PC-9 (cell line): ENCODE data around the gene MYH6. TPM values are rescaled to one million over a fixed set of nuclear protein-coding genes. Genes with fewer than 3 reads are reported as not detected.
"Not testable (repeated sequence)": the region's sequence is repeated elsewhere in the genome, so short reads cannot be mapped to it uniquely, and the experiment has no call there.

Experiments
- BruUV-seq: library from RNA; stranded (reverse); fragments of 400-500 nt; replicated peaks from 2 replicates; lab custom pipeline; 2021; lab: Mats Ljungman, UMichigan
- CTCF ChIA-PET: fragments of 300-600 bp; sonication (Branson Sonifier 250); formaldehyde crosslinking; loops from one replicate; lab custom pipeline; 2022; ENCODE audit warnings: antibody characterized with exemption; lab: Charles Lee
- POLR2A ChIA-PET: fragments of 300-600 bp; sonication (Branson Sonifier 250); formaldehyde crosslinking; loops from one replicate; lab custom pipeline; 2022; ENCODE audit warnings: antibody characterized with exemption; ENCODE audit not compliant: unreplicated experiment; lab: Charles Lee
- DNase-seq, 2 experiments: peaks; one replicate each; pipeline versions ENCODE4 v3.0.0 to v3.0.0-alpha.2; 2015 to 2022; ENCODE audit warnings: mixed read lengths in 1 of 2
- H2AFZ ChIP-seq: fragments of 200-600 bp; sonication (generic); 2 replicates; pipeline ENCODE4 v1.8.1; 2017; ENCODE audit warnings: antibody characterized with exemption
- H3F3A ChIP-seq: fragments of 200-600 bp; sonication (generic); 2 replicates; pipeline ENCODE4 v1.8.1; 2017; ENCODE audit warnings: antibody characterized with exemption, mild to moderate bottlenecking, low read depth; ENCODE audit not compliant: insufficient read depth
- H3K27ac ChIP-seq: fragments of 200-600 bp; sonication (generic); 2 replicates; pipeline ENCODE4 v1.6.1; 2016; ENCODE audit warnings: mixed run types
- H3K27me3 ChIP-seq: fragments of 200-600 bp; sonication (generic); 2 replicates; pipeline ENCODE4 v1.6.1; 2016; ENCODE audit warnings: low read depth, mixed run types; ENCODE audit not compliant: insufficient read depth
- H3K36me3 ChIP-seq: fragments of 200-600 bp; sonication (generic); 2 replicates; pipeline ENCODE4 v1.6.1; 2016; ENCODE audit warnings: low read depth, mixed run types
- H3K4me1 ChIP-seq: fragments of 200-600 bp; sonication (generic); replicated peaks from 2 replicates; pipeline ENCODE4 v1.6.1; 2016; ENCODE audit warnings: mixed run types; ENCODE audit not compliant: insufficient read depth
- H3K4me2 ChIP-seq: fragments of 200-600 bp; sonication (generic); 2 replicates; pipeline ENCODE4 v1.6.1; 2017; ENCODE audit warnings: mixed run types
- H3K4me3 ChIP-seq: fragments of 200-600 bp; sonication (generic); 2 replicates; pipeline ENCODE4 v1.6.1; 2016; ENCODE audit warnings: mixed run types
- H3K79me2 ChIP-seq: fragments of 200-600 bp; sonication (generic); 2 replicates; pipeline ENCODE4 v1.6.1; 2017; ENCODE audit warnings: low read depth, mixed run types
- H3K9me2 ChIP-seq: fragments of 200-600 bp; sonication (generic); 2 replicates; pipeline ENCODE4 v1.8.1; 2017; ENCODE audit warnings: mild to moderate bottlenecking; ENCODE audit not compliant: insufficient read depth
- H3K9me3 ChIP-seq: fragments of 200-600 bp; sonication (generic); 2 replicates; pipeline ENCODE4 v1.8.1; 2016; ENCODE audit warnings: low read depth; ENCODE audit not compliant: insufficient read depth
- H4K20me1 ChIP-seq: fragments of 200-600 bp; sonication (generic); 2 replicates; pipeline ENCODE4 v1.8.1; 2017; ENCODE audit not compliant: insufficient read depth
- EZH2 ChIP-seq: fragments of 200-600 bp; sonication (generic); IDR thresholded peaks from 2 replicates; pipeline ENCODE4 v1.8.0; 2017; ENCODE audit warnings: antibody characterized with exemption, low read depth
- intact Hi-C: fragments of 100-400 bp; cut with micrococcal nuclease; formaldehyde crosslinking; loops from one replicate; pipeline ENCODE4 v1.10.0; 2022; ENCODE audit not compliant: unreplicated experiment
- total RNA-seq: library from RNA; stranded (reverse); gene quantifications from 2 replicates; pipeline ENCODE4 v1.2.3, GENCODE V29; 2021
- TF ChIP-seq, protein P1 (sequence below): fragments of 200-600 bp; sonication (generic); conservative IDR thresholded peaks from 2 replicates; pipeline ENCODE4 v1.6.1; 2017; ENCODE audit warnings: mixed run types, antibody characterized with exemption, mild to moderate bottlenecking, moderate library complexity

The MYH6 gene
- total RNA-seq, 1 experiment from 2014 or later: not detected

DNA sequence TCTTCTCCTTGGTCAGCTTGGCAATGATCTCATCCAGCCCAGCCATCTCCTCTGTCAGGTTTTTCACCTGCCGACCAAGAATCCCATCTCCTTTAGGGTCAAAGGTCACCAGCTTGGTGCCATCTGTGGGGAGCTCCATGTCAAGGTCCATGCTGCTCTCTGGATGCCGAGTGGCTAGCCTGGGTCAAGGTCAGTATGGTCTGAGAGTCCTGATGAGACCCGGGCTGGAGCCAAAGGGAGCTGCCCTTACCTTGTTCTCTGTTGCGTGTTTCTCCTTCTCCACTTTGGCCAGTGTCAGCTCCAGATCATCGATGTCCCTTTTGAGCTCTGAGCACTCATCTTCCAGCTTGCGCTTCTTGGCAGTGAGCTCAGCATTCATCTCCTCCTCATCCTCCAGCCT is 15.6 kb upstream of the MYH6 start:
- Histone ChIP-seq H3K27me3 (peaks cover 67% of the 10 kb centered on the region), H3K36me3 (no peaks in the 10 kb centered on the region), H3K79me2 (no peaks in the 10 kb centered on the region), H3K4me1 (no peaks in the 10 kb centered on the region), H3K4me2 (no peak overlapping the region), H3F3A (no peaks in the 10 kb centered on the region), H3K9me2 (no peaks in the 10 kb centered on the region), H3K4me3 (no peak overlapping the region), H4K20me1 (no peaks in the 10 kb centered on the region), H3K9me3 (no peaks in the 10 kb centered on the region), H2AFZ (no peak overlapping the region), H3K27ac (no peak overlapping the region)
- POLR2A ChIA-PET: no interaction called here
- DNase-seq: no peak
- intact Hi-C loops: no loop called here
- BruUV-seq: no TSS peak
- TF ChIP-seq, protein P1, sequence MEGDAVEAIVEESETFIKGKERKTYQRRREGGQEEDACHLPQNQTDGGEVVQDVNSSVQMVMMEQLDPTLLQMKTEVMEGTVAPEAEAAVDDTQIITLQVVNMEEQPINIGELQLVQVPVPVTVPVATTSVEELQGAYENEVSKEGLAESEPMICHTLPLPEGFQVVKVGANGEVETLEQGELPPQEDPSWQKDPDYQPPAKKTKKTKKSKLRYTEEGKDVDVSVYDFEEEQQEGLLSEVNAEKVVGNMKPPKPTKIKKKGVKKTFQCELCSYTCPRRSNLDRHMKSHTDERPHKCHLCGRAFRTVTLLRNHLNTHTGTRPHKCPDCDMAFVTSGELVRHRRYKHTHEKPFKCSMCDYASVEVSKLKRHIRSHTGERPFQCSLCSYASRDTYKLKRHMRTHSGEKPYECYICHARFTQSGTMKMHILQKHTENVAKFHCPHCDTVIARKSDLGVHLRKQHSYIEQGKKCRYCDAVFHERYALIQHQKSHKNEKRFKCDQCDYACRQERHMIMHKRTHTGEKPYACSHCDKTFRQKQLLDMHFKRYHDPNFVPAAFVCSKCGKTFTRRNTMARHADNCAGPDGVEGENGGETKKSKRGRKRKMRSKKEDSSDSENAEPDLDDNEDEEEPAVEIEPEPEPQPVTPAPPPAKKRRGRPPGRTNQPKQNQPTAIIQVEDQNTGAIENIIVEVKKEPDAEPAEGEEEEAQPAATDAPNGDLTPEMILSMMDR: no peak
- TF ChIP-seq EZH2: no peak
- CTCF ChIA-PET: no interaction called here

DNA sequence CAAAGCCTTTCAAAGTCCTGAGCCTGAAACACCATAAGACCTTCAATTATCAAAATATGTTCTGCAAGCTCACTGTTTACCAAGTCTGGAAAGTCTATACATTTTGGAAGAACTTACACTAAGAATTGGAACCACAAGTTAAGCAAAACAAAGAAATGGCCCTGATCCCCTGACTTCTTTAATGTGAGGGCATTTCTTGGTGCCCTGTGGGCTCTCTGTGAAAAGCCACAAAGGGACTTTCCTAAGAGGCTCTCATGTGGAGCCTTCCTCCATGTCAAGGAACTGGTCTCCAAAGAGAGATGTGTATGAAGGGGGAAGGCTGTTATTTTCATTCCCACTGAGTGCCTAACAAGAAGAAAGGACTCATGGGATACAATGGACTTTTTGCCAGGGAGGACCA is 13.5 kb upstream of the MYH6 start:
- Histone ChIP-seq H3K4me2 (no peak overlapping the region), H3F3A (no peaks in the 10 kb centered on the region), H3K27me3 (peaks cover 71% of the 10 kb centered on the region), H3K9me2 (no peaks in the 10 kb centered on the region), H3K36me3 (no peaks in the 10 kb centered on the region), H2AFZ (no peak overlapping the region), H4K20me1 (no peaks in the 10 kb centered on the region), H3K9me3 (no peaks in the 10 kb centered on the region), H3K4me1 (no peaks in the 10 kb centered on the region), H3K27ac (no peak overlapping the region), H3K4me3 (no peak overlapping the region), H3K79me2 (no peaks in the 10 kb centered on the region)
- intact Hi-C loops: no loop called here
- no peak for DNase-seq
- TF ChIP-seq EZH2: no peak
- TF ChIP-seq, protein P1: no peak
- BruUV-seq: no TSS peak
- ChIA-PET CTCF (no interaction called here), POLR2A (no interaction called here)

GRCh38 chr14:23419646-23420045 is 11.6 kb upstream of the MYH6 start:
- not testable (repeated sequence) for BruUV-seq, H4K20me1 ChIP-seq

DNA sequence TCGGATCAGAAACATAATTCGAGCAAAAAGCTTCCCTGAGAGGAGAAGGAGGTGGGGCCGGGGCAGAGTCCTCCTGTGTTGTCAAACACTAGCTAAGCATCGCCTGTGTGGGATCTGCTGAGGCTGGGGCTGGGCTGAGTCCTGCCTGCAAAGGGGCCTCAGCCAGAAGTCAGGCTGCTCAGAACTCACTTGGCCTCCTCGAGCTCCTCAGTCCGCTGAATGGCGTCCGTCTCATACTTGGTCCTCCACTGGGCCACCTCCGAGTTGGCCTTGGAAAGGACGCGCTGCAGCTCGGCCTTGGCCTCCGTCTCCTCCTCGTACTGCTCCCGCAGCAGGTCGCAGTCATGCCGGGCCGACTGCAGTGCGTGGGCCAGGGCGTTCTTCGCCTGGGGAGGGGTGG is 9.9 kb upstream of the MYH6 start:
- no peak for TF ChIP-seq EZH2
- TF ChIP-seq, protein P1: no peak
- H3K27ac ChIP-seq: no peak overlapping the region
- no peaks in the 10 kb centered on the region for H3K36me3 ChIP-seq
- no peaks in the 10 kb centered on the region for H3K79me2 ChIP-seq
- no peak overlapping the region for H2AFZ ChIP-seq
- H3K9me3 ChIP-seq: no peaks in the 10 kb centered on the region
- no peaks in the 10 kb centered on the region for H3K4me1 ChIP-seq
- H3K4me2 ChIP-seq: no peak overlapping the region
- POLR2A ChIA-PET: no interaction called here
- no peaks in the 10 kb centered on the region for H3K9me2 ChIP-seq
- H3F3A ChIP-seq: no peaks in the 10 kb centered on the region
- BruUV-seq: no TSS peak
- H3K4me3 ChIP-seq: no peak overlapping the region
- no peak for DNase-seq
- CTCF ChIA-PET: no interaction called here
- peaks cover 79% of the 10 kb centered on the region for H3K27me3 ChIP-seq
- no peaks in the 10 kb centered on the region for H4K20me1 ChIP-seq
- intact Hi-C loops: no loop called here

More at GRCh38 chr14:23419646-23420045, 11.6 kb upstream of the MYH6 start:
- POLR2A ChIA-PET, H3K4me1 ChIP-seq, H3K79me2 ChIP-seq, H3K4me3 ChIP-seq, H3K9me3 ChIP-seq, H3K9me2 ChIP-seq, H2AFZ ChIP-seq, H3K36me3 ChIP-seq, DNase-seq, CTCF ChIA-PET, H3K4me2 ChIP-seq, H3F3A ChIP-seq, H3K27ac ChIP-seq, intact Hi-C loops: not testable (repeated sequence)
- H3K27me3 ChIP-seq: peaks cover 81% of the 10 kb centered on the region

- peaks cover 81% of the 10 kb centered on the region for H3K27me3 ChIP-seq
- H3K4me3 ChIP-seq, H3F3A ChIP-seq, H3K9me3 ChIP-seq, intact Hi-C loops, POLR2A ChIA-PET, H2AFZ ChIP-seq, CTCF ChIA-PET, BruUV-seq, H3K27ac ChIP-seq, H3K36me3 ChIP-seq, H3K9me2 ChIP-seq, H3K79me2 ChIP-seq, DNase-seq, H4K20me1 ChIP-seq, H3K4me1 ChIP-seq, H3K4me2 ChIP-seq: not testable (repeated sequence)
Observed at GRCh38 chr14:23417269-23417668, 9.2 kb upstream of the MYH6 start.
